K562 (cell line): ENCODE results near the gene TYW5. TPM values are rescaled to one million over a fixed set of nuclear protein-coding genes. Genes with fewer than 3 reads are reported as not detected.

Source experiments
- ATAC-seq: fragments of 200-7000 bp; cut with Tn5 transposase; 3 replicates; pipeline ENCODE4 v1.9.1; 2020; ENCODE audit warnings: moderate library complexity
- BruUV-seq: library from RNA; stranded (reverse); fragments of 400-500 nt; replicated peaks from 2 replicates; lab custom pipeline; 2021; lab: Mats Ljungman, UMichigan
- CTCF ChIA-PET: fragments of 300-600 bp; formaldehyde crosslinking; extraction: SDS; loops from one replicate; lab custom pipeline; 2021; ENCODE audit warnings: low intra/inter-chr PET ratio; lab: Yijun Ruan, JAX
- POLR2A ChIA-PET: fragments of 300-600, 350-650 bp; sonication (Branson Sonifier 250); formaldehyde crosslinking; extraction: SDS; loops from one replicate; lab custom pipeline; 2021; ENCODE audit warnings: antibody characterized with exemption, inconsistent platforms; lab: Yijun Ruan, JAX
- DNase-seq, 4 experiments: peaks; one replicate each; pipeline versions ENCODE4 v3.0.0 to v3.0.0-alpha.2; 2011 to 2018; ENCODE audit warnings: low spot score in 3 of 4, mixed read lengths in 3 of 4; ENCODE audit errors: extremely low read depth in 1 of 4
- FAIRE-seq: peaks from 2 replicates; lab custom pipeline; 2011; peaks lifted over from hg19 to GRCh38; lab: Jason Lieb, UNC
- H2AFZ ChIP-seq: 2 replicates; pipeline ENCODE4 v1.6.0; 2011; ENCODE audit warnings: low read depth, low read length, control low read depth, inconsistent platforms
- H3K27ac ChIP-seq: fragments of 200-600 bp; 3 replicates; pipeline ENCODE4 v1.8.0; 2011; ENCODE audit warnings: low read depth, mild to moderate bottlenecking, control low read depth, inconsistent platforms, low read length, moderate library complexity, mixed read lengths; ENCODE audit errors: extremely low read depth
- H3K27me3 ChIP-seq, 2 experiments: fragments of 300-600 bp in 1 of 2; 2 replicates in 1 of 2; 3 replicates in 1 of 2; pipeline versions ENCODE4 v1.6.0 to v1.8.0; 2011; ENCODE audit warnings: inconsistent platforms in 2 of 2, low read length in 2 of 2, mild to moderate bottlenecking in 1 of 2, mixed read lengths in 1 of 2, moderate library complexity in 1 of 2; ENCODE audit not compliant: control insufficient read depth in 2 of 2, insufficient read depth in 2 of 2
- H3K36me3 ChIP-seq: fragments of 300-600 bp; 3 replicates; pipeline ENCODE4 v1.8.0; 2011; ENCODE audit warnings: mild to moderate bottlenecking, low read length, inconsistent platforms; ENCODE audit not compliant: control insufficient read depth, insufficient read depth
- H3K4me1 ChIP-seq, 2 experiments: fragments of 200-600 bp in 1 of 2; replicated peaks in 1 of 2; 2 replicates in 1 of 2; 3 replicates in 1 of 2; pipeline versions ENCODE4 v1.5.1 to v1.8.0; 2011; ENCODE audit warnings: inconsistent platforms in 2 of 2, low read length in 2 of 2, mild to moderate bottlenecking in 1 of 2, mixed read lengths in 1 of 2, moderate library complexity in 1 of 2; ENCODE audit not compliant: control insufficient read depth in 2 of 2, insufficient read depth in 2 of 2
- H3K4me2 ChIP-seq: 2 replicates; pipeline ENCODE4 v1.6.1; 2011; ENCODE audit warnings: low read length, control low read depth, inconsistent platforms, mixed read lengths; ENCODE audit not compliant: insufficient read depth
- H3K4me3 ChIP-seq: fragments of 200-600 bp; sonication (generic), shearing (Covaris generic); 2 replicates; pipeline ENCODE4 v1.5.1; 2016; ENCODE audit warnings: control low read depth, inconsistent platforms
- H3K79me2 ChIP-seq: fragments of 200-600 bp; 3 replicates; pipeline ENCODE4 v1.8.0; 2011; ENCODE audit warnings: low read length, inconsistent platforms; ENCODE audit not compliant: control insufficient read depth, insufficient read depth
- H3K9ac ChIP-seq, 2 experiments: 2 replicates each; pipeline versions ENCODE4 v1.6.0 to v1.6.1; 2011; ENCODE audit warnings: low read depth in 2 of 2, low read length in 2 of 2, control low read depth in 1 of 2, inconsistent platforms in 1 of 2, mild to moderate bottlenecking in 1 of 2, mixed read lengths in 1 of 2; ENCODE audit not compliant: insufficient read depth in 1 of 2
- H3K9me1 ChIP-seq: one replicate; pipeline ENCODE4 v1.6.0; 2011; ENCODE audit warnings: inconsistent platforms, mild to moderate bottlenecking, low read length, moderate library complexity; ENCODE audit not compliant: control insufficient read depth, insufficient read depth
- H3K9me3 ChIP-seq: replicated peaks from 2 replicates; pipeline ENCODE4 v1.5.1; 2011; ENCODE audit warnings: low read depth, low read length, inconsistent platforms; ENCODE audit not compliant: control insufficient read depth, insufficient read depth
- H4K20me1 ChIP-seq: replicated peaks from 2 replicates; pipeline ENCODE4 v1.6.1; 2011; ENCODE audit warnings: low read length, inconsistent platforms, mixed read lengths; ENCODE audit not compliant: control insufficient read depth, insufficient read depth
- CREB3 ChIP-seq: fragments of 450-650 bp; conservative IDR thresholded peaks from 2 replicates; pipeline ENCODE4 v1.6.1; 2016; ENCODE audit warnings: missing genetic modification characterization, low read depth, mild to moderate bottlenecking, missing compliant biosample characterization, moderate library complexity
- ELK1 ChIP-seq: sonication (generic); formaldehyde crosslinking; IDR thresholded peaks from 2 replicates; pipeline ENCODE4 v1.8.1; 2022; ENCODE audit warnings: missing genetic modification reagents
- FOS ChIP-seq: IDR thresholded peaks from 3 replicates; pipeline ENCODE4 v1.6.1; 2011; ENCODE audit not compliant: insufficient read length; ENCODE audit errors: extremely low read depth
- HDAC6 ChIP-seq: IDR thresholded peaks from 2 replicates; pipeline ENCODE4 v1.6.1; 2012; ENCODE audit warnings: low read depth, mild to moderate bottlenecking, control low read depth, inconsistent platforms, low read length, moderate library complexity
- HDAC8 ChIP-seq: fragments of 450-650 bp; IDR thresholded peaks from 2 replicates; pipeline ENCODE4 v1.6.1; 2016; ENCODE audit warnings: mild to moderate bottlenecking, missing genetic modification characterization, moderate library complexity, missing compliant biosample characterization
- KDM4B ChIP-seq, 2 experiments: fragments of 450-650 bp in 1 of 2; sonication (generic) in 1 of 2; IDR thresholded peaks; 2 replicates each; pipeline ENCODE4 v1.6.1; 2016 to 2017; ENCODE audit warnings: borderline replicate concordance in 2 of 2, antibody characterized with exemption in 1 of 2, low read depth in 1 of 2, mild to moderate bottlenecking in 1 of 2
- KLF6 ChIP-seq: fragments of 250-450 bp; sonication (Bioruptor Pico); IDR thresholded peaks from 2 replicates; pipeline ENCODE4 v1.4.0; 2020; ENCODE audit warnings: mild to moderate bottlenecking, moderate library complexity, borderline replicate concordance
- MXD1 ChIP-seq: fragments of 250-450 bp; sonication (Bioruptor Pico); IDR thresholded peaks from 2 replicates; pipeline ENCODE4 v1.8.0; 2021; ENCODE audit warnings: borderline replicate concordance, mild to moderate bottlenecking, moderate library complexity; ENCODE audit not compliant: poor library complexity, severe bottlenecking
- NBN ChIP-seq: fragments of 450-650 bp; IDR thresholded peaks from 2 replicates; pipeline ENCODE4 v1.6.1; 2016; ENCODE audit warnings: low read depth, mild to moderate bottlenecking
- PRPF4 ChIP-seq: fragments of 200-400 bp; formaldehyde crosslinking; IDR thresholded peaks from one replicate; pipeline ENCODE4 v1.6.1; 2017; ENCODE audit warnings: low read length, low read depth, mild to moderate bottlenecking; ENCODE audit not compliant: insufficient read depth, poor library complexity, severe bottlenecking
- RBFOX2 ChIP-seq: fragments of 200-400 bp; formaldehyde crosslinking; IDR thresholded peaks from 2 replicates; pipeline ENCODE4 v1.6.1; 2017; ENCODE audit warnings: low read depth, mild to moderate bottlenecking, low read length, moderate library complexity
- RFX5 ChIP-seq: IDR thresholded peaks from 2 replicates; pipeline ENCODE4 v1.6.1; 2011; ENCODE audit warnings: low read depth, mild to moderate bottlenecking, improper control_type of control experiment, low read length
- SMAD3 ChIP-seq: fragments of 450-650 bp; formaldehyde crosslinking; conservative IDR thresholded peaks from 2 replicates; pipeline ENCODE4 v1.4.0; 2020; ENCODE audit warnings: mild to moderate bottlenecking
- TFE3 ChIP-seq: fragments of 450-650 bp; formaldehyde crosslinking; IDR thresholded peaks from 2 replicates; pipeline ENCODE4 v1.4.0; 2020; ENCODE audit warnings: mild to moderate bottlenecking, mixed read lengths
- ZNF253 ChIP-seq: fragments of 250-450 bp; sonication (Bioruptor Pico); conservative IDR thresholded peaks from 2 replicates; pipeline ENCODE4 v1.6.1; 2021; ENCODE audit warnings: mild to moderate bottlenecking
- ZNF561 ChIP-seq: fragments of 450-650 bp; formaldehyde crosslinking; conservative IDR thresholded peaks from 2 replicates; pipeline ENCODE4 v1.4.0; 2020; ENCODE audit warnings: mild to moderate bottlenecking, moderate library complexity
- WGBS: fragments of 100-300 bp; shearing (Covaris generic); methylation state at CpG from one replicate; pipeline ENCODE4 v1.1.6; 2016; ENCODE audit warnings: low coverage, mixed read lengths; ENCODE audit not compliant: insufficient coverage; ENCODE audit errors: missing lambda C conversion rate; 5-methylcytosine and 5-hydroxymethylcytosine counted together
- in situ Hi-C: fragments of 300-500 bp; cut with MboI; formaldehyde crosslinking; loops from 4 replicates; pipeline ENCODE4 v1.15.0; 2018; ENCODE audit warnings: inconsistent platforms, mixed read lengths
- intact Hi-C: fragments of 100-400 bp; cut with micrococcal nuclease; formaldehyde crosslinking; loops from 2 replicates; pipeline ENCODE4 v1.14.2; 2022
- polyA plus RNA-seq, 8 experiments: library from polyadenylated mRNA; depleted of rRNA in 4 of 8; stranded (reverse) in 5 of 8; unstranded in 3 of 8; fragments of >200 nt; fragmentation: Nextera tagmentation in 2 of 8; fragmentation: Illumina TruSeq in 1 of 8; extraction: Ambion mirVana in 2 of 8; extraction: Trizol in 1 of 8; gene quantifications; 2 replicates each; pipeline versions ENCODE4 v1.2.1 to v1.2.3, GENCODE V29; 2011 to 2014; ENCODE audit warnings: inconsistent platforms in 1 of 8, missing spikeins in 1 of 8
- total RNA-seq, 7 experiments: library from RNA; depleted of rRNA in 6 of 7; stranded (reverse); fragments of >200 nt in 6 of 7; fragmentation: Illumina TruSeq in 2 of 7; extraction: Trizol in 2 of 7; gene quantifications; 2 replicates each; pipeline versions ENCODE4 v1.2.1 to v1.2.3, GENCODE V29; 2011 to 2021; ENCODE audit warnings: low replicate concordance in 1 of 7

The TYW5 gene
- total and polyA plus RNA-seq, 9 of the 15 experiments (the other 6 are each of a cell fraction or from before 2014, with no cell fraction given): 3.6 to 7.7 (median 4.6) TPM

GRCh38 chr2:200003444-200003843 is 48.2 kb upstream of the TYW5 start (continued):
- TF ChIP-seq MXD1 (CRISPR knock-in tag): no peak
- no peak for TF ChIP-seq ZNF253 (CRISPR knock-in tag)

- 14% methylated on average over 2 of the region's 2 CpGs for WGBS
- ChIA-PET POLR2A (no interaction called here), CTCF (no interaction called here)
- in situ Hi-C loops (no loop called here), intact Hi-C loops (no loop called here)
- Histone ChIP-seq H3K27me3 (no peaks in the 10 kb centered on the region), H3K9me3 (no peaks in the 10 kb centered on the region), H2AFZ (no peak overlapping the region), H4K20me1 (no peaks in the 10 kb centered on the region), H3K9ac (no peak overlapping the region), H3K4me2 (no peak overlapping the region), H3K27ac (no peak overlapping the region), H3K36me3 (no peaks in the 10 kb centered on the region), H3K4me1 (no peaks in the 10 kb centered on the region), H3K79me2 (no peaks in the 10 kb centered on the region), H3K9me1 (no peaks in the 10 kb centered on the region), H3K4me3 (no peak overlapping the region)
- ATAC-seq: no peak
- FAIRE-seq: no peak
- no TSS peak for BruUV-seq
- DNase-seq: no peak
- TF ChIP-seq KLF6 (CRISPR knock-in tag) (no peak), PRPF4 (no peak), KDM4B (IDR thresholded peaks at IDR 0.05; ENCODE audit: borderline replicate concordance in 2 of 2, low read depth in 1 of 2) (no peak), ZNF561 (no peak), NBN (no peak), CREB3 (tag) (no peak), RFX5 (no peak), HDAC6 (no peak), FOS (no peak), HDAC8 (tag) (no peak), TFE3 (CRISPR knock-in tag) (no peak), SMAD3 (CRISPR knock-in tag) (no peak), ELK1 (CRISPR knock-in tag) (no peak), RBFOX2 (no peak)
Measured at GRCh38 chr2:200000444-200001163, 45.3 kb upstream of the TYW5 start.
